H1 (cell line): ENCODE data around the gene HNRNPAB. TPM values are rescaled to one million over a fixed set of nuclear protein-coding genes. Genes with fewer than 3 reads are reported as not detected.
A peak's percentile ranks its signal among the peaks of the same experiment; 100 is the strongest.

ENCODE experiments used
- CTCF ChIA-PET: fragments of 300-600 bp; sonication (Branson Sonifier 250); formaldehyde crosslinking; loops from one replicate; lab custom pipeline; 2021; ENCODE audit not compliant: partially characterized antibody; lab: Charles Lee
- POLR2A ChIA-PET: fragments of 300-600 bp; sonication (Branson Sonifier 250); formaldehyde crosslinking; loops from one replicate; lab custom pipeline; 2021; ENCODE audit warnings: inconsistent platforms; ENCODE audit not compliant: partially characterized antibody; lab: Charles Lee
- DNase-seq, 2 experiments: peaks; one replicate each; pipeline versions ENCODE4 v3.0.0 to v3.0.0-alpha.2; 2010 to 2022; ENCODE audit warnings: low spot score in 2 of 2, low read depth in 1 of 2, mixed read lengths in 1 of 2
- FAIRE-seq: peaks from 2 replicates; lab custom pipeline; 2011; peaks lifted over from hg19 to GRCh38; lab: Jason Lieb, UNC
- H2AFZ ChIP-seq: 2 replicates; pipeline ENCODE4 v1.8.1; 2012; ENCODE audit warnings: low read length, inconsistent platforms
- H2AK5ac ChIP-seq: 2 replicates; pipeline ENCODE4 v1.6.1; 2013; ENCODE audit warnings: low read depth, low read length
- H2BK120ac ChIP-seq: replicated peaks from 2 replicates; pipeline ENCODE3; 2013; ENCODE audit warnings: low read depth, low read length, inconsistent platforms
- H2BK12ac ChIP-seq: 2 replicates; pipeline ENCODE4 v1.6.1; 2013; ENCODE audit warnings: low read depth, low read length
- H2BK15ac ChIP-seq: 2 replicates; pipeline ENCODE4 v1.6.1; 2013; ENCODE audit warnings: low read length
- H2BK20ac ChIP-seq: 2 replicates; pipeline ENCODE4 v1.6.1; 2013; ENCODE audit warnings: low read length
- H2BK5ac ChIP-seq: 2 replicates; pipeline ENCODE4 v1.6.1; 2013; ENCODE audit warnings: low read depth, low read length
- H3K14ac ChIP-seq: 2 replicates; pipeline ENCODE4 v1.6.1; 2013; ENCODE audit warnings: inconsistent platforms; ENCODE audit not compliant: insufficient read length
- H3K18ac ChIP-seq: 2 replicates; pipeline ENCODE4 v1.6.1; 2013; ENCODE audit warnings: low read length; ENCODE audit errors: extremely low read depth
- H3K23ac ChIP-seq: 2 replicates; pipeline ENCODE4 v1.6.1; 2013; ENCODE audit warnings: inconsistent platforms; ENCODE audit not compliant: insufficient read length
- H3K23me2 ChIP-seq: 2 replicates; pipeline ENCODE4 v1.6.1; 2013; ENCODE audit warnings: low read depth, low read length
- H3K27ac ChIP-seq: 2 replicates; pipeline ENCODE4 v1.6.1; 2011; ENCODE audit warnings: low read depth, low read length, inconsistent platforms
- H3K27me3 ChIP-seq, 4 experiments: replicated peaks in 1 of 4; 1 replicate in 1 of 4; 2 replicates in 3 of 4; pipeline versions ENCODE4 v1.6.1 to v1.8.1; 2011 to 2013; ENCODE audit warnings: low read length in 3 of 4, mild to moderate bottlenecking in 3 of 4, inconsistent platforms in 2 of 4, mixed read lengths in 2 of 4, moderate library complexity in 1 of 4; ENCODE audit not compliant: control insufficient read depth in 3 of 4, insufficient read depth in 3 of 4; ENCODE audit errors: extremely low read depth in 1 of 4
- H3K36me3 ChIP-seq, 4 experiments: 2 replicates each; pipeline versions ENCODE4 v1.6.1 to v1.8.1; 2011 to 2013; ENCODE audit warnings: mild to moderate bottlenecking in 4 of 4, low read length in 3 of 4, moderate library complexity in 2 of 4, control low read depth in 1 of 4, inconsistent platforms in 1 of 4; ENCODE audit not compliant: insufficient read depth in 4 of 4, control insufficient read depth in 2 of 4
- H3K4ac ChIP-seq: replicated peaks from 2 replicates; pipeline ENCODE3; 2013; ENCODE audit warnings: low read length, low read depth, mixed read lengths, inconsistent platforms; ENCODE audit not compliant: insufficient read length
- H3K4me1 ChIP-seq, 4 experiments: replicated peaks in 1 of 4; 1 replicate in 1 of 4; 2 replicates in 3 of 4; pipeline versions ENCODE4 v1.6.1 to v1.8.1; 2011 to 2013; ENCODE audit warnings: low read length in 3 of 4, inconsistent platforms in 2 of 4, mixed read lengths in 1 of 4; ENCODE audit not compliant: insufficient read depth in 4 of 4, control insufficient read depth in 3 of 4
- H3K4me2 ChIP-seq, 2 experiments: 2 replicates each; pipeline versions ENCODE4 v1.6.1 to v1.8.1; 2011 to 2013; ENCODE audit warnings: low read depth in 2 of 2, low read length in 2 of 2, control low read depth in 1 of 2, inconsistent platforms in 1 of 2, mild to moderate bottlenecking in 1 of 2; ENCODE audit not compliant: insufficient read depth in 1 of 2
- H3K4me3 ChIP-seq, 4 experiments: fragments of 200-600, 300-600 bp in 1 of 4; sonication (generic), shearing (Covaris generic), sonication (Bioruptor Twin) in 1 of 4; 2 replicates each; pipeline versions ENCODE4 v1.5.1 to v1.8.1; 2011 to 2016; ENCODE audit warnings: low read length in 4 of 4, low read depth in 3 of 4, control low read depth in 2 of 4, inconsistent platforms in 2 of 4, mild to moderate bottlenecking in 2 of 4, mixed read lengths in 1 of 4, moderate library complexity in 1 of 4; ENCODE audit not compliant: insufficient read depth in 2 of 4; ENCODE audit errors: extremely low read depth in 1 of 4
- H3K56ac ChIP-seq: replicated peaks from 2 replicates; pipeline ENCODE3; 2013; ENCODE audit warnings: low read depth, mild to moderate bottlenecking, mixed read lengths, low read length, inconsistent platforms; ENCODE audit not compliant: insufficient read length
- H3K79me1 ChIP-seq: 2 replicates; pipeline ENCODE4 v1.6.1; 2013; ENCODE audit warnings: low read depth, low read length, control low read depth
- H3K79me2 ChIP-seq, 2 experiments: 2 replicates each; pipeline versions ENCODE4 v1.6.1 to v1.8.1; 2012 to 2013; ENCODE audit warnings: low read length in 2 of 2, mild to moderate bottlenecking in 2 of 2, inconsistent platforms in 1 of 2; ENCODE audit not compliant: insufficient read depth in 2 of 2, control insufficient read depth in 1 of 2
- H3K9ac ChIP-seq, 4 experiments: replicated peaks in 1 of 4; 1 replicate in 1 of 4; 2 replicates in 3 of 4; pipeline versions ENCODE4 v1.6.1 to v1.8.1; 2011 to 2013; ENCODE audit warnings: low read depth in 3 of 4, low read length in 3 of 4, control low read depth in 2 of 4, mild to moderate bottlenecking in 2 of 4, moderate library complexity in 2 of 4, inconsistent platforms in 1 of 4; ENCODE audit errors: extremely low read depth in 1 of 4
- H3K9me3 ChIP-seq, 2 experiments: 2 replicates each; pipeline versions ENCODE4 v1.6.1 to v1.8.1; 2012 to 2013; ENCODE audit warnings: mild to moderate bottlenecking in 2 of 2, moderate library complexity in 2 of 2, control low read depth in 1 of 2, inconsistent platforms in 1 of 2, low read depth in 1 of 2, low read length in 1 of 2, mixed read lengths in 1 of 2; ENCODE audit not compliant: insufficient read depth in 2 of 2
- H4K20me1 ChIP-seq, 2 experiments: replicated peaks in 1 of 2; 2 replicates each; pipeline versions ENCODE3 to v1.8.1; 2011 to 2013; ENCODE audit warnings: inconsistent platforms in 2 of 2, low read length in 2 of 2, mild to moderate bottlenecking in 1 of 2; ENCODE audit not compliant: insufficient read depth in 2 of 2, control insufficient read depth in 1 of 2
- H4K5ac ChIP-seq: 2 replicates; pipeline ENCODE4 v1.6.1; 2013; ENCODE audit warnings: low read length, low read depth, mixed read lengths, inconsistent platforms; ENCODE audit not compliant: insufficient read length
- H4K8ac ChIP-seq: 2 replicates; pipeline ENCODE4 v1.8.0; 2013; ENCODE audit warnings: mild to moderate bottlenecking, moderate library complexity, low read length, inconsistent platforms; ENCODE audit not compliant: insufficient read depth; ENCODE audit errors: extremely low read depth
- H4K91ac ChIP-seq: replicated peaks from 2 replicates; pipeline ENCODE3; 2013; ENCODE audit warnings: low read length, mixed read lengths, inconsistent platforms; ENCODE audit not compliant: insufficient read length
- GTF2F1 ChIP-seq: IDR thresholded peaks from 2 replicates; pipeline ENCODE4 v1.6.1; 2012; ENCODE audit warnings: low read depth, low read length, improper control_type of control experiment, borderline replicate concordance
- POLR2A ChIP-seq, 2 experiments: IDR thresholded peaks; 1 replicate in 1 of 2; 2 replicates in 1 of 2; pipeline ENCODE4 v1.6.1; 2011; ENCODE audit warnings: low read depth in 2 of 2, low read length in 2 of 2, mild to moderate bottlenecking in 2 of 2; ENCODE audit errors: control extremely low read depth in 1 of 2
- POLR2AphosphoS5 ChIP-seq: IDR thresholded peaks from 2 replicates; pipeline ENCODE4 v1.6.1; 2011; ENCODE audit warnings: low read depth, low read length
- TCF12 ChIP-seq: IDR thresholded peaks from 2 replicates; pipeline ENCODE4 v1.6.1; 2011; ENCODE audit warnings: low read depth, mild to moderate bottlenecking, low read length
- WGBS, 2 experiments: shearing (Covaris generic) in 1 of 2; methylation state at CpG; one replicate each; pipeline versions ENCODE4 v1.1.6 to v1.1.7; 2013 to 2015; ENCODE audit warnings: low lambda C conversion rate in 2 of 2, mixed read lengths in 2 of 2, inconsistent platforms in 1 of 2, low coverage in 1 of 2, missing lambda C conversion rate in 1 of 2; ENCODE audit not compliant: insufficient replicate concordance in 2 of 2, insufficient coverage in 1 of 2, insufficient read length in 1 of 2; ENCODE audit errors: extremely low coverage in 1 of 2, missing lambda C conversion rate in 1 of 2; 5-methylcytosine and 5-hydroxymethylcytosine counted together
- polyA plus RNA-seq, 7 experiments: library from polyadenylated mRNA; depleted of rRNA in 3 of 7; stranded (reverse) in 5 of 7; unstranded in 2 of 7; fragments of >200 nt in 5 of 7; fragments of 200-250 nt in 2 of 7; gene quantifications; 1 replicate in 5 of 7; 2 replicates in 1 of 7; 4 replicates in 1 of 7; pipeline versions ENCODE4 v1.2.1 to v1.2.3, GENCODE V29; 2011 to 2013; ENCODE audit warnings: missing spikeins in 2 of 7, mixed read lengths in 2 of 7
- total RNA-seq: library from RNA; stranded (reverse); fragmentation: NEBNext Ultra II Directional; extraction: Animal tissue kit (Norgen Biotek cat#: 25700); gene quantifications from 2 replicates; pipeline ENCODE4 v1.2.1, GENCODE V29; 2021

The HNRNPAB gene
- total and polyA plus RNA-seq, 2 of the 8 experiments (the other 6 are each of a cell fraction or from before 2014, with no cell fraction given): 373 to 563 TPM

- Histone ChIP-seq H2AK5ac (no peak overlapping the region), H3K9me3 (no peaks in the 10 kb centered on the region), H3K23ac (no peak overlapping the region), H2BK12ac (no peak overlapping the region), H4K5ac (no peak overlapping the region), H3K79me1 (no peaks in the 10 kb centered on the region; the same call in 1 of the 2 replicates), H2BK120ac (no peak overlapping the region), H3K4me2 (no peak overlapping the region), H3K36me3 (peaks cover 0 to 36% (median 8%) of the 10 kb centered on the region in 4 experiments), H3K79me2 (no peaks in the 10 kb centered on the region), H3K23me2 (no peaks in the 10 kb centered on the region), H3K18ac (no peak overlapping the region), H4K8ac (no peak overlapping the region), H3K27ac (no peak overlapping the region), H3K9ac (no peak overlapping the region), H4K20me1 (peaks cover 0 to 19% of the 10 kb centered on the region in 2 experiments), H2BK15ac (no peak overlapping the region), H3K4ac (no peak overlapping the region), H3K4me1 (peaks cover 0 to 18% (median 10%) of the 10 kb centered on the region in 4 experiments; a peak in 6 of 7 replicates), H3K4me3 (no peak overlapping the region), H4K91ac (no peak overlapping the region), H3K14ac (no peak overlapping the region), H3K56ac (no peak overlapping the region), H2BK20ac (no peak overlapping the region), H2BK5ac (no peak overlapping the region), H2AFZ (no peak overlapping the region), H3K27me3 (no peaks in the 10 kb centered on the region)
- DNase-seq: no peak
- ChIA-PET CTCF (interaction anchor here (0.8 to 1.6 kb wide), 4 partner anchors 14 to 44 kb away, joined by 3 to 5 read pairs (median 4); no protein-coding TSS in a partner anchor), POLR2A (interaction anchor here (1.0 to 21.6 kb wide), 5 partner anchors 9 to 20 kb away, joined by 3 to 507 read pairs (median 6); partner anchors contain the start of gene HNRNPAB)
- FAIRE-seq: no peak
- 83% methylated on average over 3 of the region's 3 CpGs; no CpG with 5 or more reads in 1 of the 2 experiments for WGBS, 2 experiments
- peak; percentile 60; the same call in 1 of the 2 replicates for TF ChIP-seq POLR2AphosphoS5
- no peak for TF ChIP-seq TCF12
- TF ChIP-seq GTF2F1: no peak
- TF ChIP-seq POLR2A (IDR thresholded peaks at IDR 0.05; ENCODE audit: control extremely low read depth in 1 of 2, low read depth in 2 of 2, low read length in 2 of 2): 0 out of 3 replicates have a peak, but pooled peaks of 1 of the 2 experiments have one; percentile 19
These were observed 16.9 kb downstream of the HNRNPAB start for GRCh38 chr5:178221282-178221681.
